Progenitor cell of endocrine pancreas (in vitro differentiated cells): Measurements from ENCODE around the gene PNLIPRP3. TPM values are rescaled to one million over a fixed set of nuclear protein-coding genes. Genes with fewer than 3 reads are reported as not detected.

ENCODE experiments used
- DNase-seq: peaks from one replicate; pipeline ENCODE4 v3.0.0; 2021; ENCODE audit warnings: low spot score; ENCODE audit not compliant: unreplicated experiment
- H3K27ac Mint-ChIP-seq: 2 replicates; pipeline ENCODE4 v1.8.0; 2021; ENCODE audit warnings: mild to moderate bottlenecking, moderate library complexity, mixed read lengths
- H3K27me3 Mint-ChIP-seq: 2 replicates; pipeline ENCODE4 v1.8.0; 2021; ENCODE audit warnings: mixed read lengths
- H3K36me3 Mint-ChIP-seq: 2 replicates; pipeline ENCODE4 v1.8.0; 2022; ENCODE audit warnings: mixed read lengths; ENCODE audit not compliant: insufficient read depth
- H3K4me1 Mint-ChIP-seq: 2 replicates; pipeline ENCODE4 v1.8.0; 2021; ENCODE audit warnings: low read depth, mixed read lengths
- H3K4me3 Mint-ChIP-seq: 2 replicates; pipeline ENCODE4 v1.8.0; 2021; ENCODE audit warnings: low read depth, mild to moderate bottlenecking, moderate library complexity, mixed read lengths
- H3K9me3 Mint-ChIP-seq: 2 replicates; pipeline ENCODE4 v1.8.0; 2021; ENCODE audit warnings: low read depth, mixed read lengths
- total RNA-seq: library from RNA; stranded (reverse); gene quantifications from 2 replicates; pipeline ENCODE4 v1.2.1, GENCODE V29; 2021
- TF ChIP-seq, protein P1 (sequence below): fragments of 200-600 bp; sonication (generic); IDR thresholded peaks from one replicate; pipeline ENCODE4 v1.5.0; 2021; ENCODE audit warnings: antibody characterized with exemption, mild to moderate bottlenecking; ENCODE audit not compliant: unreplicated experiment

PNLIPRP3 gene
- total RNA-seq, 1 donor from 2014 or later = not detected

DNA sequence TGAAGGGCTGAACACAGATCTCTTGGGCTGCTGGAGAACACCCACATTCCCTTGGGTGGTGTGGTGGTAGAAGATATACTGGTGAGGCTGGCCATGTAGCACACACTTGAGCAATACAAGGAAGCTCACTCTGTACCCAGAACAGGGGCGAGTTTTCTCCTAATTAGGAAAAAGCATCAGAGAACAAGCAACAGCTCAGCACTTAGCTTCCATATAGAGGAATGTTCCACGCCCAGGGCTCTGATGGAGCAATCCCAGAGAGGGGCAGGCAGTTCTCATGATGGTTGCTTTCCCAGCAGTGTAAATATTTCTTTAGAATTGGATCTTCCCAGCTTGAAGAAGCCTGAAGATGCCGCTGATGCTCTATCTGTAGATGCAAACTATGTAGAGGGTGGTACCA is 97.1 kb downstream of the PNLIPRP3 start:
- Mint-ChIP-seq H3K27me3 (no peaks in the 10 kb centered on the region), H3K27ac (no peak overlapping the region), H3K9me3 (no peaks in the 10 kb centered on the region), H3K36me3 (no peaks in the 10 kb centered on the region), H3K4me1 (peaks cover 4% of the 10 kb centered on the region), H3K4me3 (no peak overlapping the region)
- no peak for DNase-seq
- TF ChIP-seq, protein P1, sequence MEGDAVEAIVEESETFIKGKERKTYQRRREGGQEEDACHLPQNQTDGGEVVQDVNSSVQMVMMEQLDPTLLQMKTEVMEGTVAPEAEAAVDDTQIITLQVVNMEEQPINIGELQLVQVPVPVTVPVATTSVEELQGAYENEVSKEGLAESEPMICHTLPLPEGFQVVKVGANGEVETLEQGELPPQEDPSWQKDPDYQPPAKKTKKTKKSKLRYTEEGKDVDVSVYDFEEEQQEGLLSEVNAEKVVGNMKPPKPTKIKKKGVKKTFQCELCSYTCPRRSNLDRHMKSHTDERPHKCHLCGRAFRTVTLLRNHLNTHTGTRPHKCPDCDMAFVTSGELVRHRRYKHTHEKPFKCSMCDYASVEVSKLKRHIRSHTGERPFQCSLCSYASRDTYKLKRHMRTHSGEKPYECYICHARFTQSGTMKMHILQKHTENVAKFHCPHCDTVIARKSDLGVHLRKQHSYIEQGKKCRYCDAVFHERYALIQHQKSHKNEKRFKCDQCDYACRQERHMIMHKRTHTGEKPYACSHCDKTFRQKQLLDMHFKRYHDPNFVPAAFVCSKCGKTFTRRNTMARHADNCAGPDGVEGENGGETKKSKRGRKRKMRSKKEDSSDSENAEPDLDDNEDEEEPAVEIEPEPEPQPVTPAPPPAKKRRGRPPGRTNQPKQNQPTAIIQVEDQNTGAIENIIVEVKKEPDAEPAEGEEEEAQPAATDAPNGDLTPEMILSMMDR = no peak

DNA sequence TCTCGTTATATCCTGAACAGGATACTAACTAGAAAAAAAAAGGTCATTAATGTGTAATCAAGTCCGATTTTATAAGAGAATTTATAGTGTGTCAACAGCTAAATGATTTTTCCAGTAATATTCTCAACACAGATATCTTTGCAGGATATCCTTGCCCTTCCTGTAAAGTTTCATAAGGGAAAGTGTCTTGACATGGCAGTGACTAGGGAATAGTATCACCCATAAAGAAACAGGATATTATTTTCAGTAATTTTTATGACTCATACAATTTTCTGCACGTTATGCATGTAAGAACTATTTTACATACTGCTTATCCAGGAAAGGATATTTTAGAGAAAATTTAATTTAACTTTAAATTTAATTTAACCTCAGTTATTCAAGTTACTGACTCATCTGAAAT is 98.6 kb downstream of the PNLIPRP3 start:
- no peak for DNase-seq
- Mint-ChIP-seq H3K27me3 (no peaks in the 10 kb centered on the region), H3K4me1 (peaks cover 4% of the 10 kb centered on the region), H3K9me3 (peaks cover 4% of the 10 kb centered on the region), H3K36me3 (no peaks in the 10 kb centered on the region), H3K4me3 (no peak overlapping the region), H3K27ac (no peak overlapping the region)
- TF ChIP-seq, protein P1 = no peak

Other genes starting within 250 kb of the PNLIPRP3 start
- gene GFRA1, start 154.6 kb upstream of the PNLIPRP3 start, total RNA-seq = 8.7 and 14.6 TPM in 2 replicates
- gene CCDC172, start 103.4 kb upstream of the PNLIPRP3 start, total RNA-seq = not detected in 2 replicates
- gene PNLIP, start 118.1 kb downstream of the PNLIPRP3 start, total RNA-seq = not detected in 2 replicates
- gene PNLIPRP1, start 163.1 kb downstream of the PNLIPRP3 start, total RNA-seq = not detected in 2 replicates
- not detected in 2 replicates for gene PNLIPRP2, start 193.1 kb downstream of the PNLIPRP3 start, total RNA-seq